HUES48 (cell line): ENCODE results near the gene ATG7.
"Not testable (repeated sequence)": the region's sequence is repeated elsewhere in the genome, so short reads cannot be mapped to it uniquely, and the experiment has no call there.

ENCODE experiments used
- H3K27ac ChIP-seq: one replicate; pipeline ENCODE4 v1.7.0; 2013; ENCODE audit warnings: low read depth, low read length, inconsistent platforms
- H3K27me3 ChIP-seq: 2 replicates; pipeline ENCODE4 v1.6.1; 2013; ENCODE audit warnings: mild to moderate bottlenecking, low read length; ENCODE audit not compliant: control insufficient read depth, insufficient read depth
- H3K36me3 ChIP-seq: 2 replicates; pipeline ENCODE4 v1.6.1; 2013; ENCODE audit warnings: low read length; ENCODE audit not compliant: control insufficient read depth, insufficient read depth
- H3K4me1 ChIP-seq: 2 replicates; pipeline ENCODE4 v1.6.1; 2013; ENCODE audit warnings: mild to moderate bottlenecking, low read length; ENCODE audit not compliant: control insufficient read depth, insufficient read depth
- H3K4me3 ChIP-seq: 2 replicates; pipeline ENCODE4 v1.5.1; 2013; ENCODE audit warnings: mild to moderate bottlenecking, low read depth, low read length
- H3K9ac ChIP-seq: 2 replicates; pipeline ENCODE4 v1.6.1; 2013; ENCODE audit warnings: mild to moderate bottlenecking, low read depth, low read length, moderate library complexity
- H3K9me3 ChIP-seq: 2 replicates; pipeline ENCODE4 v1.6.1; 2013; ENCODE audit warnings: low read length; ENCODE audit not compliant: control insufficient read depth, insufficient read depth

The ATG7 gene

GRCh38 chr3:11509173-11510000, 237.2 kb downstream of the ATG7 start:
- H3K9me3 ChIP-seq: no peaks in the 10 kb centered on the region
- no peaks in the 10 kb centered on the region for H3K27me3 ChIP-seq
- H3K27ac ChIP-seq: peak overlapping the region; percentile 69
- peaks cover 21% of the 10 kb centered on the region for H3K4me1 ChIP-seq
- no peaks in the 10 kb centered on the region for H3K36me3 ChIP-seq
- no peak overlapping the region for H3K4me3 ChIP-seq
- no peak overlapping the region for H3K9ac ChIP-seq

- H3K4me3 ChIP-seq: no peak overlapping the region
- no peak overlapping the region for H3K9ac ChIP-seq
- no peaks in the 10 kb centered on the region for H3K9me3 ChIP-seq
- peak overlapping the region; percentile 26 for H3K27ac ChIP-seq
- H3K4me1 ChIP-seq: peaks cover 21% of the 10 kb centered on the region
- no peaks in the 10 kb centered on the region for H3K36me3 ChIP-seq
- no peaks in the 10 kb centered on the region for H3K27me3 ChIP-seq
These were observed 237.8 kb downstream of the ATG7 start for GRCh38 chr3:11510001-11510340.

GRCh38 chr3:11510356-11510755, 238.2 kb downstream of the ATG7 start:
- Histone ChIP-seq H3K4me3 (no peak overlapping the region), H3K27ac (no peak overlapping the region), H3K36me3 (no peaks in the 10 kb centered on the region), H3K9me3 (no peaks in the 10 kb centered on the region), H3K9ac (no peak overlapping the region), H3K27me3 (no peaks in the 10 kb centered on the region), H3K4me1 (peaks cover 21% of the 10 kb centered on the region)

- not testable (repeated sequence) for H3K27me3 ChIP-seq, H3K9me3 ChIP-seq, H3K27ac ChIP-seq, H3K4me3 ChIP-seq, H3K9ac ChIP-seq, H3K36me3 ChIP-seq
- H3K4me1 ChIP-seq: peaks cover 21% of the 10 kb centered on the region
These were observed 239.4 kb downstream of the ATG7 start for GRCh38 chr3:11511606-11512005.

GRCh38 chr3:11513125-11513816, 241.1 kb downstream of the ATG7 start:
- H3K27ac ChIP-seq, H3K9me3 ChIP-seq, H3K4me3 ChIP-seq, H3K36me3 ChIP-seq, H3K27me3 ChIP-seq, H3K9ac ChIP-seq: not testable (repeated sequence)
- peaks cover 21% of the 10 kb centered on the region for H3K4me1 ChIP-seq

- no peak overlapping the region for H3K9ac ChIP-seq
- H3K4me1 ChIP-seq: peaks cover 16% of the 10 kb centered on the region
- no peaks in the 10 kb centered on the region for H3K36me3 ChIP-seq
- H3K27me3 ChIP-seq: no peaks in the 10 kb centered on the region
- no peaks in the 10 kb centered on the region for H3K9me3 ChIP-seq
- no peak overlapping the region for H3K4me3 ChIP-seq
- no peak overlapping the region for H3K27ac ChIP-seq
These were observed 241.6 kb downstream of the ATG7 start for GRCh38 chr3:11513817-11514135.

GRCh38 chr3:11514191-11514821, 242.1 kb downstream of the ATG7 start:
- Histone ChIP-seq H3K27ac (no peak overlapping the region), H3K9me3 (no peaks in the 10 kb centered on the region), H3K4me3 (no peak overlapping the region), H3K9ac (no peak overlapping the region), H3K4me1 (peaks cover 10% of the 10 kb centered on the region), H3K27me3 (no peaks in the 10 kb centered on the region), H3K36me3 (no peaks in the 10 kb centered on the region)

- Histone ChIP-seq H3K9me3 (no peaks in the 10 kb centered on the region), H3K4me3 (no peak overlapping the region), H3K4me1 (no peaks in the 10 kb centered on the region), H3K36me3 (no peaks in the 10 kb centered on the region), H3K27ac (no peak overlapping the region), H3K9ac (no peak overlapping the region), H3K27me3 (no peaks in the 10 kb centered on the region)
These were observed 245.4 kb downstream of the ATG7 start for GRCh38 chr3:11517601-11518000.

GRCh38 chr3:11521167-11521566, 249.0 kb downstream of the ATG7 start:
- no peak overlapping the region for H3K4me3 ChIP-seq
- peaks cover 6% of the 10 kb centered on the region; the same call in 1 of the 2 replicates for H3K4me1 ChIP-seq
- no peaks in the 10 kb centered on the region for H3K27me3 ChIP-seq
- H3K36me3 ChIP-seq: no peaks in the 10 kb centered on the region
- H3K27ac ChIP-seq: no peak overlapping the region
- H3K9me3 ChIP-seq: no peaks in the 10 kb centered on the region
- H3K9ac ChIP-seq: no peak overlapping the region

- H3K9me3 ChIP-seq: no peaks in the 10 kb centered on the region
- no peak overlapping the region for H3K27ac ChIP-seq
- H3K36me3 ChIP-seq: no peaks in the 10 kb centered on the region
- no peak overlapping the region for H3K4me3 ChIP-seq
- no peaks in the 10 kb centered on the region for H3K27me3 ChIP-seq
- H3K4me1 ChIP-seq: peaks cover 6% of the 10 kb centered on the region; the same call in 1 of the 2 replicates
- H3K9ac ChIP-seq: no peak overlapping the region
These were observed 250.2 kb downstream of the ATG7 start for GRCh38 chr3:11522398-11522715.

GRCh38 chr3:11522953-11523571, 250.9 kb downstream of the ATG7 start:
- H3K4me3 ChIP-seq: no peak overlapping the region
- no peaks in the 10 kb centered on the region for H3K36me3 ChIP-seq
- no peaks in the 10 kb centered on the region for H3K9me3 ChIP-seq
- H3K27ac ChIP-seq: no peak overlapping the region
- H3K27me3 ChIP-seq: no peaks in the 10 kb centered on the region
- peaks cover 6% of the 10 kb centered on the region; the same call in 1 of the 2 replicates for H3K4me1 ChIP-seq
- no peak overlapping the region for H3K9ac ChIP-seq
